ENCODE data around the gene MYO6. TPM values are rescaled to one million over a fixed set of nuclear protein-coding genes. Genes with fewer than 3 reads are reported as not detected.

MYO6 gene
- total and polyA plus RNA-seq, 5 donors = 3.3 to 9.0 (median 7.3) TPM

GRCh38 chr6:75963569-75963968, 214.5 kb downstream of the MYO6 start:
- Histone ChIP-seq H3K9me3 (ENCODE audit: control insufficient read depth, low read length) (no peaks in the 10 kb centered on the region), H3K4me3 (ENCODE audit: low read length) (no peak overlapping the region), H3K27me3 (ENCODE audit: control insufficient read depth, insufficient read depth) (no peaks in the 10 kb centered on the region), H3K4me1 (ENCODE audit: control insufficient read depth, insufficient read depth, low read length) (no peaks in the 10 kb centered on the region), H3K27ac (ENCODE audit: low read length) (no peak overlapping the region)
- ATAC-seq (no peak), DNase-seq (no peak)
- intact Hi-C loops (cut with DNase I) = no loop called here
- WGBS = 92% methylated on average over 1 of the region's 1 CpG

GRCh38 chr6:75968143-75968542, 219.1 kb downstream of the MYO6 start:
- Histone ChIP-seq H3K4me1 (ENCODE audit: control insufficient read depth, insufficient read depth, low read length) (no peaks in the 10 kb centered on the region), H3K9me3 (ENCODE audit: control insufficient read depth, low read length) (no peaks in the 10 kb centered on the region), H3K4me3 (ENCODE audit: low read length) (no peak overlapping the region), H3K27ac (ENCODE audit: low read length) (no peak overlapping the region), H3K27me3 (ENCODE audit: control insufficient read depth, insufficient read depth) (no peaks in the 10 kb centered on the region)
- intact Hi-C loops (cut with DNase I) = no loop called here
- ATAC-seq (no peak), DNase-seq (no peak)

Other genes starting within 250 kb of the MYO6 start
- gene SENP6, start 147.4 kb upstream of the MYO6 start, total RNA-seq = 10 to 100 TPM; 61.1 to 76.5 (median 65.6) TPM
- gene SENP6, start 147.4 kb upstream of the MYO6 start, polyA plus RNA-seq = 23.0 TPM